Measurements from ENCODE around the gene CASP12.

Gene CASP12

DNA sequence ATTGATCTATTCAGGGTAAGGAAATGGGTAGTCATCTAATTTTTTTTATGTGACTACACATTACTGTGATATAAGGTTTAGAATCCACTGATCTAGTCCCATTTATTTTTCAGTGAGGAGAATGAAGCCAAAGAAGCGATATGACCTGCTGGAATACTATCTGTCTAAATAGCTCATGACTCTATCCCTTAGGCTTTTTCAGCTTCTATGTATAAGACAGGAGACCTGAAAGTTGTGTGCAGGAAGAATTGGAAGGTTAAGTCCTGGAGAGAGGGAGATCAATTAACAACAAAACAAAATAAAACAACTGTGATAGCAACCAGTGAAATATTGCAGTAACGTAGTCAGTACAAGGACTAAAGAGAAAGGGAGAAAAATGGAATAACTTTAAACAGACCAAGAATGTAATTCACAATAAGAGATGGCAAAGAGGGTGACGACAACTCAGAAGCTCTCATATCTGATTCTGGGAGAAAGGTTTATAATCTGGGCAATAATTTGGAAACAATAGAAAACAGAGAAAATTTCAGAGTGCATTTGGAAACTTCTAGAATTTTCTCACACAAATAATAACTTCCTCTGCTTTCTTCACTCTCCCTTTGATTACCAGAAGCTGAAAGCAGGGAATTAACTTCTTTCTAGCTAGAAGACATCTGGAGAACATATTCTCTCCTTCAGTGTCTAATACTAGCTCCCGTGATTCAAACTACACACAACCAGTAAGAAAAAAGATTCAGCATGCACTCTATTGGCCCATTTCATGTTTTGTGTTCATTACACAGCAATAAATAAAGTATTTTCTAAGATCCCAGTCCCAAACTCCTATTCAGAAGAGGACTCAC lies 19.2 kb upstream of the CASP12 start:
- DNase-seq (ENCODE audit: insufficient read length, low spot score) (no peak), FAIRE-seq (no peak)
- no peak for TF ChIP-seq POU2F2 (IDR thresholded peaks at IDR 0.05; ENCODE audit: low read depth, low read length)
- TF ChIP-seq SPI1 (IDR thresholded peaks at IDR 0.05; ENCODE audit: low read depth, low read length) = no peak
- TF ChIP-seq PAX5 (IDR thresholded peaks at IDR 0.05; ENCODE audit: insufficient read depth, low read length, severe bottlenecking) = no peak
- TF ChIP-seq POLR2A (IDR thresholded peaks at IDR 0.05; ENCODE audit: low read depth, low read length) = no peak
- TF ChIP-seq TAF1 (IDR thresholded peaks at IDR 0.05; ENCODE audit: low read depth, low read length) = no peak
- TF ChIP-seq POLR2AphosphoS5 (IDR thresholded peaks at IDR 0.05; ENCODE audit: low read depth, low read length) = no peak

DNA sequence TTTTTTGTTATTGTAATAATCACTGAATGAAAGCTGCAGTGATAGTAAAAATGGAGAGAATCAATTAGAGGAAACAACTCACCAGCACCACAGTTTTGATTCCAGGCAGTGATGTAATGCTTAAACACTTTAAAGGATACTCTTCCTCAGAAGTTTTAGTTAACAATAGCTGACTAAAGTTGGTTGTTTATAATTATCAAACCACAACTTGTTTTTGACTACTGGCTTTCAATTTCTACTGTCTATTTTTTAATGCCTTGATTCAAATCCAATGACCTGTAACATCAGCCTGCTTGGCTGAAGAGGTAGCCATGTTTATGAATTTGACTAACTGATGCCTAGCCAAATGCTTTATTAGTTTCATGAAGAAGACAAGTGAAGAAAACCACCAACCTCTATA lies 18.2 kb upstream of the CASP12 start:
- no peak for TF ChIP-seq SPI1 (IDR thresholded peaks at IDR 0.05; ENCODE audit: low read depth, low read length)
- TF ChIP-seq POLR2A (IDR thresholded peaks at IDR 0.05; ENCODE audit: low read depth, low read length) = no peak
- no peak for TF ChIP-seq TAF1 (IDR thresholded peaks at IDR 0.05; ENCODE audit: low read depth, low read length)
- TF ChIP-seq POU2F2 (IDR thresholded peaks at IDR 0.05; ENCODE audit: low read depth, low read length) = no peak
- TF ChIP-seq PAX5 (IDR thresholded peaks at IDR 0.05; ENCODE audit: insufficient read depth, low read length, severe bottlenecking) = no peak
- TF ChIP-seq POLR2AphosphoS5 (IDR thresholded peaks at IDR 0.05; ENCODE audit: low read depth, low read length) = no peak
- FAIRE-seq (no peak), DNase-seq (ENCODE audit: insufficient read length, low spot score) (no peak)

DNA sequence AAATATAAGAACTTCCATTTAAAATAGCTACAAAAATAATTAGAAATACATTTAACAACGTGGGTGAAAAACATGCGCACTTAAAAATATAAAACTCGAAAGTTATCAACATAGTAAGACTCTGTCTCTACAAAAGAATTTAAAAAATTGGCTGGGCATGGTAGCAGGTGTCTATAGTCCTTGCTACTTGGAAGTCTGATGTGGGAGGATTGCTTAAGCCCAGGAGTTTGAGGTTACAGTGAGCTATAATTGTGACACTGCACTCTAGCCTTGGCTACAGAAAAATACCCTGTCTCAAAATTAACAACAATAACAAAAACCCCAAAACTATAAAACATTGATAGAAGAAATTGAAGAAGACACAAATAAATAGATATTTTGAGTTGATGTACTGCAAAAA lies 13.8 kb upstream of the CASP12 start:
- no peak for TF ChIP-seq POLR2AphosphoS5 (IDR thresholded peaks at IDR 0.05; ENCODE audit: low read depth, low read length)
- no peak for TF ChIP-seq POU2F2 (IDR thresholded peaks at IDR 0.05; ENCODE audit: low read depth, low read length)
- TF ChIP-seq PAX5 (IDR thresholded peaks at IDR 0.05; ENCODE audit: insufficient read depth, low read length, severe bottlenecking) = no peak

DNA sequence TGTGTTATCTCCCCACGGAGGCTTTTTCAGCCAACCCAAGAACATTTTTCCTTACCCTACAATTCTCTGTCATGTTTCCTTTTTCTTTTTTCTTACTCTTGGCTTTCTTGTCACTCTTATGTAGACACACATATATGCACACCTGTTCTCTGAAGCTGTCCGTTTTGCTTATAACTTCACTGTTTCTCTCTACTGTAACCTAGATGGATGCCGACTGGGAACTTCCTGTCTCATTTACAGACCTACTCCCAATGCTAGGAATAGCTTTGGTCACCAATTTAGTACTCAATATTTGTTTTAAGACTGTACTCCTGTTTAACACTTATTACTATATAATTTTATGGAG lies 9.9 kb upstream of the CASP12 start:
- FAIRE-seq (no peak), DNase-seq (ENCODE audit: insufficient read length, low spot score) (no peak)
- TF ChIP-seq POU2F2 (IDR thresholded peaks at IDR 0.05; ENCODE audit: low read depth, low read length) = no peak
- no peak for TF ChIP-seq TAF1 (IDR thresholded peaks at IDR 0.05; ENCODE audit: low read depth, low read length)
- TF ChIP-seq SPI1 (IDR thresholded peaks at IDR 0.05; ENCODE audit: low read depth, low read length) = no peak
- no peak for TF ChIP-seq POLR2AphosphoS5 (IDR thresholded peaks at IDR 0.05; ENCODE audit: low read depth, low read length)
- no peak for TF ChIP-seq PAX5 (IDR thresholded peaks at IDR 0.05; ENCODE audit: insufficient read depth, low read length, severe bottlenecking)

More for the DNA sequence above, 13.8 kb upstream of the CASP12 start:
- DNase-seq (ENCODE audit: insufficient read length, low spot score) = no peak
- FAIRE-seq = no peak

DNA sequence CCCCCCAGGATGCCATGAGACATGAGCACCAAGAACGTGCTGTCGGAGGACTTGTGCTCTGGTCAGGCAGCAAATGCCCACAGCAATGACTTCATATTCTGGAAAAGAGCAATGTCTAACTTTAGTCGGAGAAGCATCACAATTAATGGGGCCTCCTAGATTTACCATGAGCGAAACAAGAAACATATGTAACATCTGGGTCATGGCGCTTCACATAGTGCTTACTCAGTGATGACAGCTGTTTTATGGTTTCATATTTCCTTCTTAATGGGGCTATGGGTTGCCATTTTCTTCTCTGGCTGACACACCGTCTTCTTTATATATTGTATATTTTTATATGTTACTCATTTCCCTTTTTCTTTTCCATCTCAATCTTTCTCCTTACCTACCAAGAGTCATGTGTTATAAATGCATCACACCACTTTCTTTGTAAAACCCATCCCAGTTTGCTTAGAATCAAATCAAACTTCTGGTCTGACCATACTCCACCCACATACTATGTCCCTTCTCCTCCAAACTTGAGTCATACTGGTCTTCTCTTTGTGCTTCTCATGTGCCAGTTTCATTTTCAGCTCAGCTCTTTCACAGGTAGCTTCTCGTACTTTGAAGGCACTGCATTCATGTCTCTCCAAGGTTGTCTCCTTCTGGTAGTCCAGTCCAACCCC lies 9.4 kb upstream of the CASP12 start:
- DNase-seq (ENCODE audit: insufficient read length, low spot score) (no peak), FAIRE-seq (no peak)
- TF ChIP-seq PAX5 (IDR thresholded peaks at IDR 0.05; ENCODE audit: insufficient read depth, low read length, severe bottlenecking) (no peak), TAF1 (IDR thresholded peaks at IDR 0.05; ENCODE audit: low read depth, low read length) (no peak), POLR2AphosphoS5 (IDR thresholded peaks at IDR 0.05; ENCODE audit: low read depth, low read length) (no peak), POLR2A (IDR thresholded peaks at IDR 0.05; ENCODE audit: low read depth, low read length) (no peak), POU2F2 (IDR thresholded peaks at IDR 0.05; ENCODE audit: low read depth, low read length) (no peak), SPI1 (IDR thresholded peaks at IDR 0.05; ENCODE audit: low read depth, low read length) (no peak)

DNA sequence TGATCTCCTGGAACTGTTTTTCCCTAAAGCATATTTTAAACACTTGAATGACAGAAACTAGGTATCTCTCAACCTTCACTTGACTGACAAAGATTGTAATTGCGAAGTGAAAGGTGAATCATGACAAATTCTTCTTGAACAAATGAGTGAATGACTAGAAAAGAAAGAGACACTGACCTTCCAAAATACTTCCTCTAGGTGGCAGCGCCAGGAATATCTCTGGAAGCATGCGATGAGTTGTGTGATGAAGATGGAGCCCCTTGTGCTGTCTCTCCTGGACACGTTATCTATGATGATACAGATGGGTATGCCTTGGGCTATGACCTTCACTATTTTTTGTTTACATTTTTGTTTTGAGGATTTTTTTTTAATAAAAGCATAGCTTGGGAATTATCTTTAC lies 7.0 kb upstream of the CASP12 start:
- DNase-seq (ENCODE audit: insufficient read length, low spot score) (no peak), FAIRE-seq (no peak)
- no peak for TF ChIP-seq PAX5 (IDR thresholded peaks at IDR 0.05; ENCODE audit: insufficient read depth, low read length, severe bottlenecking)
- TF ChIP-seq TAF1 (IDR thresholded peaks at IDR 0.05; ENCODE audit: low read depth, low read length) = no peak
- no peak for TF ChIP-seq SPI1 (IDR thresholded peaks at IDR 0.05; ENCODE audit: low read depth, low read length)
- no peak for TF ChIP-seq POLR2AphosphoS5 (IDR thresholded peaks at IDR 0.05; ENCODE audit: low read depth, low read length)
- TF ChIP-seq POU2F2 (IDR thresholded peaks at IDR 0.05; ENCODE audit: low read depth, low read length) = no peak
- no peak for TF ChIP-seq POLR2A (IDR thresholded peaks at IDR 0.05; ENCODE audit: low read depth, low read length)

DNA sequence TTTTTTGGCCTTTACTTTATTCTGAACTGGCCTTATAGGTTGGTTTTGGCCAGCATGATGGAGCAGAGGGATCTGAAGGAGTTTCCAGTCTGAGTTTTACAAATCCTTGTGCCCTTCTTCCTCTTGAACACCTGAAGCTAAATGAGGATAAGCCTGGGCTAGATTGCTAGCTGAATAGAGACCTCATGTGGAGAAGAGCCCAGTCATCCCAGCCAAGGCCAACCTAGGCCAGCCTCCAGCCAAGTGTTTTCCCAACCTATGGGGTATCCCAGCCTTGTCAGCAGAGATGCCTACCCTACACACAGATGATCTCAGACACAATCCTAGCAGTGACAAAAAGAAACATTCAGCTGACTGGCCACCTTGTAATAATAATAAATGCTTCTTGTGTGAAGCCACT lies 966 bp upstream of the CASP12 start:
- no peak for DNase-seq (ENCODE audit: insufficient read length, low spot score)
- no peak for TF ChIP-seq PAX5 (IDR thresholded peaks at IDR 0.05; ENCODE audit: insufficient read depth, low read length, severe bottlenecking)
- FAIRE-seq = no peak

DNA sequence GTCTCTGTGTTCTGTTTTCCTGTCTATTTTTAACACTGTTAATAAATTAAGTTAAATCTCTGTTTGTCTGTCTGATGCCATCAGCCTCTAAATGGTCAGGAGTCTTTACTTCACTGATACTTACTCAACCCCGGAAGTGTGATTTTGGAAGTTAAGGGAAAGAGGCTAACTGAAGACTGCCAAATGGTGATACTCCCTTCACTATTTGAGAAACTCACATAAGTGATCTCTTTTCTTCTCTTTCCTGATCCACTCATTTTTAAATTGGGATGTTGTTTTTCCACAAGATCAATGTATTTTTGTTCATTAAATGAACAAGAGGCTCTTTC lies 389 bp upstream of the CASP12 start:
- FAIRE-seq (no peak), DNase-seq (ENCODE audit: insufficient read length, low spot score) (no peak)
- no peak for TF ChIP-seq POLR2AphosphoS5 (IDR thresholded peaks at IDR 0.05; ENCODE audit: low read depth, low read length)
- no peak for TF ChIP-seq SPI1 (IDR thresholded peaks at IDR 0.05; ENCODE audit: low read depth, low read length)
- no peak for TF ChIP-seq POU2F2 (IDR thresholded peaks at IDR 0.05; ENCODE audit: low read depth, low read length)
- TF ChIP-seq TAF1 (IDR thresholded peaks at IDR 0.05; ENCODE audit: low read depth, low read length) = no peak
- no peak for TF ChIP-seq POLR2A (IDR thresholded peaks at IDR 0.05; ENCODE audit: low read depth, low read length)
- TF ChIP-seq PAX5 (IDR thresholded peaks at IDR 0.05; ENCODE audit: insufficient read depth, low read length, severe bottlenecking) = no peak

DNA sequence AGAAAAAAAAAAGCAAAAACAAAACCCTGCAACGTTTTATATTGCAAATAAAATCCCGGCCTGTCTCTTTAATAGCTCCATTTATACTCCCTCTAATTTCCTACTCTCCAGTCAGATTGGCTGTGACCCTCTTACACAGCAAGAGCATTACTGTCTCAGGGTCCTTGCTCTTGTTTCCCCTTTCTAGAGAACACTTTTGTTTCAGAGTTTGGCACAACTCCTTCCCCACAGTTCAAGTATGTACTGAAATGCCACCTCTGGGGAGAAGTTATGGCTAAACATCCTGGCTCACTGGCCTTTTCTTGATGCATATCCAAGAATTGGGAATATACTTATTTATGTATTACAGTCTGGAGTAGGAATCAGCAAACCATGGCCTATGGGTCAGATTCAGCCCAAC lies 2.6 kb downstream of the CASP12 start:
- FAIRE-seq (no peak), DNase-seq (ENCODE audit: insufficient read length, low spot score) (no peak)
- TF ChIP-seq TAF1 (IDR thresholded peaks at IDR 0.05; ENCODE audit: low read depth, low read length) = no peak
- no peak for TF ChIP-seq SPI1 (IDR thresholded peaks at IDR 0.05; ENCODE audit: low read depth, low read length)
- TF ChIP-seq POU2F2 (IDR thresholded peaks at IDR 0.05; ENCODE audit: low read depth, low read length) = no peak
- TF ChIP-seq POLR2A (IDR thresholded peaks at IDR 0.05; ENCODE audit: low read depth, low read length) = no peak
- TF ChIP-seq POLR2AphosphoS5 (IDR thresholded peaks at IDR 0.05; ENCODE audit: low read depth, low read length) = no peak
- TF ChIP-seq PAX5 (IDR thresholded peaks at IDR 0.05; ENCODE audit: insufficient read depth, low read length, severe bottlenecking) = no peak

DNA sequence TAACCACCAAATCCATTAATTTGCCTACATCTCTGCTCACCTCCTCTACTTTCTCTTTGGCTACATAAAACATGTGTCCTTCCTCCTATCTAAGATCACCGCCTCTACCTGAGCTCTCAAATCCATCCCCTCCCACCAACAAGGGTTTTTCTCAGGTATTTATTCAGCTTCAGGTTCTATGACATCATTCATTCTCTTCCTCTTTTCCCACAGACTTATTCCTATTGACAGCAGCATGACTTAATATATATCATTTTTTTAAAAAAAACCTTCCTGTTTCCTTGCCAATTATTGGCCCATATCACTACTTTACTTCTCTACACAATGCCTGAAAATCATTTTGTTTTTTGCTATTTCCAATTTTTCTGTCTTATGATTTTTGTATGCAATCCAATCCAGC lies 4.4 kb downstream of the CASP12 start:
- DNase-seq (ENCODE audit: insufficient read length, low spot score) (no peak), FAIRE-seq (no peak)
- TF ChIP-seq POU2F2 (IDR thresholded peaks at IDR 0.05; ENCODE audit: low read depth, low read length) (no peak), POLR2A (IDR thresholded peaks at IDR 0.05; ENCODE audit: low read depth, low read length) (no peak), PAX5 (IDR thresholded peaks at IDR 0.05; ENCODE audit: insufficient read depth, low read length, severe bottlenecking) (no peak), POLR2AphosphoS5 (IDR thresholded peaks at IDR 0.05; ENCODE audit: low read depth, low read length) (no peak), TAF1 (IDR thresholded peaks at IDR 0.05; ENCODE audit: low read depth, low read length) (no peak), SPI1 (IDR thresholded peaks at IDR 0.05; ENCODE audit: low read depth, low read length) (no peak)

Measured in GM12891 (cell line).